Panc1 (cell line): ENCODE measurements around the gene PDCL3. TPM values are rescaled to one million over a fixed set of nuclear protein-coding genes. Genes with fewer than 3 reads are reported as not detected.

ENCODE experiments used
- ATAC-seq: fragments of 200-7000 bp; cut with Tn5 transposase; 2 replicates; pipeline ENCODE4 v1.9.1; 2020; ENCODE audit warnings: mild to moderate bottlenecking, moderate library complexity
- BruUV-seq: library from RNA; stranded (reverse); fragments of 400-500 nt; replicated peaks from 2 replicates; lab custom pipeline; 2021; lab: Mats Ljungman, UMichigan
- CTCF ChIA-PET: fragments of 300-600 bp; sonication (Branson Sonifier 250); formaldehyde crosslinking; loops from one replicate; lab custom pipeline; 2022; ENCODE audit warnings: antibody characterized with exemption; lab: Charles Lee
- POLR2A ChIA-PET: fragments of 300-600 bp; sonication (Branson Sonifier 250); formaldehyde crosslinking; loops from one replicate; lab custom pipeline; 2022; ENCODE audit warnings: antibody characterized with exemption; lab: Charles Lee
- DNase-seq: peaks from one replicate; pipeline ENCODE4 v3.0.0-alpha.2; 2010; ENCODE audit warnings: low read depth, low spot score
- H3K27ac ChIP-seq: 2 replicates; pipeline ENCODE4 v1.5.1; 2011; ENCODE audit warnings: mild to moderate bottlenecking, low read length, inconsistent platforms
- H3K27me3 ChIP-seq: fragments of 200-500 bp; sonication (Bioruptor generic); 2 replicates; pipeline ENCODE4 v1.6.0; 2014; ENCODE audit warnings: low read length, inconsistent platforms; ENCODE audit not compliant: control insufficient read depth, insufficient read depth
- H3K36me3 ChIP-seq: fragments of 200-500 bp; sonication (Bioruptor generic); 2 replicates; pipeline ENCODE4 v1.5.1; 2014; ENCODE audit warnings: inconsistent platforms, mild to moderate bottlenecking, low read length, moderate library complexity; ENCODE audit not compliant: control insufficient read depth, insufficient read depth
- H3K4me1 ChIP-seq: 2 replicates; pipeline ENCODE4 v1.5.1; 2011; ENCODE audit warnings: inconsistent platforms, mild to moderate bottlenecking, low read length, moderate library complexity; ENCODE audit not compliant: control insufficient read depth, insufficient read depth
- H3K4me3 ChIP-seq, 2 experiments: 2 replicates each; pipeline ENCODE4 v1.5.1; 2011 to 2012; ENCODE audit warnings: low read depth in 2 of 2, low read length in 2 of 2, mild to moderate bottlenecking in 2 of 2, inconsistent platforms in 1 of 2, moderate library complexity in 1 of 2
- H3K9me3 ChIP-seq: fragments of 200-500 bp; sonication (Bioruptor generic); 2 replicates; pipeline ENCODE4 v1.5.1; 2014; ENCODE audit warnings: low read depth, mild to moderate bottlenecking, inconsistent platforms, low read length, moderate library complexity; ENCODE audit not compliant: control insufficient read depth, insufficient read depth
- POLR2AphosphoS5 ChIP-seq: IDR thresholded peaks from 2 replicates; pipeline ENCODE4 v1.6.1; 2012; ENCODE audit warnings: mild to moderate bottlenecking, low read depth, low read length, moderate library complexity
- SIN3A ChIP-seq: IDR thresholded peaks from 2 replicates; pipeline ENCODE4 v1.6.1; 2012; ENCODE audit warnings: low read depth, mild to moderate bottlenecking, low read length, moderate library complexity, borderline replicate concordance; ENCODE audit not compliant: insufficient read depth
- TCF7L2 ChIP-seq: IDR thresholded peaks from 2 replicates; pipeline ENCODE4 v1.6.1; 2011; ENCODE audit warnings: mild to moderate bottlenecking, low read depth, low read length, inconsistent platforms
- in situ Hi-C: cut with HindIII; loops from 2 replicates; pipeline ENCODE4 v1.10.0; 2016; ENCODE audit warnings: low sequenced_read_pairs, low pct_unique_long_range_greater_than_20kb
- intact Hi-C: fragments of 100-400 bp; cut with micrococcal nuclease; formaldehyde crosslinking; loops from one replicate; pipeline ENCODE4 v1.10.0; 2022; ENCODE audit not compliant: unreplicated experiment
- total RNA-seq: library from RNA; stranded (reverse); gene quantifications from one replicate; pipeline ENCODE4 v1.2.1, GENCODE V29; 2021; ENCODE audit not compliant: unreplicated experiment
- TF ChIP-seq, protein P1 (sequence below): fragments of 450-650 bp; IDR thresholded peaks from 2 replicates; pipeline ENCODE4 v1.5.1; 2017; ENCODE audit warnings: mild to moderate bottlenecking
- TF ChIP-seq, protein P2 (sequence below), 2 experiments: IDR thresholded peaks; 2 replicates each; pipeline ENCODE4 v1.6.1; 2011 to 2012; ENCODE audit warnings: low read depth in 2 of 2, control low read depth in 1 of 2, low read length in 1 of 2, mild to moderate bottlenecking in 1 of 2, moderate library complexity in 1 of 2; ENCODE audit not compliant: insufficient read depth in 1 of 2

PDCL3 gene
- total RNA-seq, 1 experiment from 2014 or later = 43.1 TPM

DNA sequence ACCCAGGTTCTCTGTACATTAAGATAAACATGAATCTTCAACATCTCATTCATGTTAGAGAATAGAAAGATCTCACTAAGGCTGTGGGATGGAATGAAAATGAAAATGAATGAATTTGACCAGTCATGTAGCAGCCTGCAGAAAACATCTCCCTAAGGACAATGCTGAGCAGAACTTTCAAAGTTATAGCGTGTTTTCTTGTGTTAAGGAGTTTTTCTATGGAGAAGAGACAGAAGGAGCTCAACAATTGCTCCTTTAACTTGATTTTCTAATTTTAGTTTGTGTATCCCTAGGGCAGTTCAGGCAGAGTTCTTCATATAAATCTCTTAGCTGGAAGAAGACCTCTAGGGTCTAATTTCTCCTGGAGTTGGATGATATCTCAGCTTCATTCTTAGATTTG lies 45.2 kb upstream of the PDCL3 start:
- no peak overlapping the region for H3K4me3 ChIP-seq
- in situ Hi-C loops = no loop called here
- H3K4me1 ChIP-seq = no peaks in the 10 kb centered on the region
- ChIA-PET CTCF (interaction anchor here (0.6 kb wide), 1 partner anchor 9 kb away, joined by 3 read pairs; no protein-coding TSS in a partner anchor), POLR2A (no interaction called here)
- TF ChIP-seq SIN3A = no peak
- TF ChIP-seq TCF7L2 = no peak
- TF ChIP-seq, protein P1, sequence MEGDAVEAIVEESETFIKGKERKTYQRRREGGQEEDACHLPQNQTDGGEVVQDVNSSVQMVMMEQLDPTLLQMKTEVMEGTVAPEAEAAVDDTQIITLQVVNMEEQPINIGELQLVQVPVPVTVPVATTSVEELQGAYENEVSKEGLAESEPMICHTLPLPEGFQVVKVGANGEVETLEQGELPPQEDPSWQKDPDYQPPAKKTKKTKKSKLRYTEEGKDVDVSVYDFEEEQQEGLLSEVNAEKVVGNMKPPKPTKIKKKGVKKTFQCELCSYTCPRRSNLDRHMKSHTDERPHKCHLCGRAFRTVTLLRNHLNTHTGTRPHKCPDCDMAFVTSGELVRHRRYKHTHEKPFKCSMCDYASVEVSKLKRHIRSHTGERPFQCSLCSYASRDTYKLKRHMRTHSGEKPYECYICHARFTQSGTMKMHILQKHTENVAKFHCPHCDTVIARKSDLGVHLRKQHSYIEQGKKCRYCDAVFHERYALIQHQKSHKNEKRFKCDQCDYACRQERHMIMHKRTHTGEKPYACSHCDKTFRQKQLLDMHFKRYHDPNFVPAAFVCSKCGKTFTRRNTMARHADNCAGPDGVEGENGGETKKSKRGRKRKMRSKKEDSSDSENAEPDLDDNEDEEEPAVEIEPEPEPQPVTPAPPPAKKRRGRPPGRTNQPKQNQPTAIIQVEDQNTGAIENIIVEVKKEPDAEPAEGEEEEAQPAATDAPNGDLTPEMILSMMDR = no peak
- TF ChIP-seq POLR2AphosphoS5 = no peak
- TF ChIP-seq, protein P2, sequence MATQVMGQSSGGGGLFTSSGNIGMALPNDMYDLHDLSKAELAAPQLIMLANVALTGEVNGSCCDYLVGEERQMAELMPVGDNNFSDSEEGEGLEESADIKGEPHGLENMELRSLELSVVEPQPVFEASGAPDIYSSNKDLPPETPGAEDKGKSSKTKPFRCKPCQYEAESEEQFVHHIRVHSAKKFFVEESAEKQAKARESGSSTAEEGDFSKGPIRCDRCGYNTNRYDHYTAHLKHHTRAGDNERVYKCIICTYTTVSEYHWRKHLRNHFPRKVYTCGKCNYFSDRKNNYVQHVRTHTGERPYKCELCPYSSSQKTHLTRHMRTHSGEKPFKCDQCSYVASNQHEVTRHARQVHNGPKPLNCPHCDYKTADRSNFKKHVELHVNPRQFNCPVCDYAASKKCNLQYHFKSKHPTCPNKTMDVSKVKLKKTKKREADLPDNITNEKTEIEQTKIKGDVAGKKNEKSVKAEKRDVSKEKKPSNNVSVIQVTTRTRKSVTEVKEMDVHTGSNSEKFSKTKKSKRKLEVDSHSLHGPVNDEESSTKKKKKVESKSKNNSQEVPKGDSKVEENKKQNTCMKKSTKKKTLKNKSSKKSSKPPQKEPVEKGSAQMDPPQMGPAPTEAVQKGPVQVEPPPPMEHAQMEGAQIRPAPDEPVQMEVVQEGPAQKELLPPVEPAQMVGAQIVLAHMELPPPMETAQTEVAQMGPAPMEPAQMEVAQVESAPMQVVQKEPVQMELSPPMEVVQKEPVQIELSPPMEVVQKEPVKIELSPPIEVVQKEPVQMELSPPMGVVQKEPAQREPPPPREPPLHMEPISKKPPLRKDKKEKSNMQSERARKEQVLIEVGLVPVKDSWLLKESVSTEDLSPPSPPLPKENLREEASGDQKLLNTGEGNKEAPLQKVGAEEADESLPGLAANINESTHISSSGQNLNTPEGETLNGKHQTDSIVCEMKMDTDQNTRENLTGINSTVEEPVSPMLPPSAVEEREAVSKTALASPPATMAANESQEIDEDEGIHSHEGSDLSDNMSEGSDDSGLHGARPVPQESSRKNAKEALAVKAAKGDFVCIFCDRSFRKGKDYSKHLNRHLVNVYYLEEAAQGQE (IDR thresholded peaks at IDR 0.05; ENCODE audit: insufficient read depth in 1 of 2, low read depth in 2 of 2, low read length in 1 of 2) = no peak
- H3K27me3 ChIP-seq = no peaks in the 10 kb centered on the region; the same call in 1 of the 2 replicates
- no TSS peak for BruUV-seq
- H3K9me3 ChIP-seq = no peaks in the 10 kb centered on the region
- no peak overlapping the region for H3K27ac ChIP-seq
- no peaks in the 10 kb centered on the region for H3K36me3 ChIP-seq
- intact Hi-C loops = no loop called here
- ATAC-seq (no peak), DNase-seq (no peak)

DNA sequence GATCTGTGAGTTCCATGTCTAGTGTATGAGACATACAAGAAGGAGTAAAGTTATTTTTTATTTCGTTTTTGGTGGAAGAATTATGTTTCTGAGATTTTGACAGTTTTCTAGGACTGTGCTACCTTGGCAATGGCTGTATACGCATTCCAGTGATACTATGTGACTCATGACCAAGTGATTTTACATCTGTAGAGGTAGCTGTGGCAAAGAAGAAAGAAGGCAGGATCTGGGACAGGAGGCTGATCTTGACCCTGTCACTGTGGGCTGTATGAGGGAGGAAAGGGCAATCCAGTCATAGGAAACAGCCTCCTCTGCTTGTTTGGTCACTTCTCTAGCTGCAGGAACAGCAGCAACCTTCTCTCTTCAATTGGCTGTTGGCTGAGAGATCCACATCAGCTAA lies 44.0 kb upstream of the PDCL3 start:
- no peaks in the 10 kb centered on the region; the same call in 1 of the 2 replicates for H3K27me3 ChIP-seq
- H3K4me1 ChIP-seq = no peaks in the 10 kb centered on the region
- ChIA-PET CTCF (no interaction called here), POLR2A (interaction anchor here (0.6 kb wide), 1 partner anchor 1115 kb away, joined by 5 read pairs; no protein-coding TSS in a partner anchor)
- no peak for ATAC-seq
- no peak overlapping the region for H3K4me3 ChIP-seq
- intact Hi-C loops (no loop called here), in situ Hi-C loops (no loop called here)
- DNase-seq = no peak
- no TSS peak for BruUV-seq
- H3K36me3 ChIP-seq = no peaks in the 10 kb centered on the region
- H3K27ac ChIP-seq = no peak overlapping the region
- TF ChIP-seq, protein P1 = no peak
- TF ChIP-seq SIN3A (no peak), TCF7L2 (no peak), POLR2AphosphoS5 (no peak)
- TF ChIP-seq, protein P2 (IDR thresholded peaks at IDR 0.05; ENCODE audit: insufficient read depth in 1 of 2, low read depth in 2 of 2, low read length in 1 of 2) = no peak
- no peaks in the 10 kb centered on the region for H3K9me3 ChIP-seq
